HG03108 (cell line): ENCODE measurements around the gene C1orf50.
"Not testable (repeated sequence)": the region's sequence is repeated elsewhere in the genome, so short reads cannot be mapped to it uniquely, and the experiment has no call there.

Experiments used
- ATAC-seq: cut with Tn5 transposase; IDR thresholded peaks from one replicate; pipeline ENCODE4 v1.9.1; 2021; ENCODE audit warnings: moderate library complexity; ENCODE audit not compliant: unreplicated experiment

C1orf50 gene

DNA sequence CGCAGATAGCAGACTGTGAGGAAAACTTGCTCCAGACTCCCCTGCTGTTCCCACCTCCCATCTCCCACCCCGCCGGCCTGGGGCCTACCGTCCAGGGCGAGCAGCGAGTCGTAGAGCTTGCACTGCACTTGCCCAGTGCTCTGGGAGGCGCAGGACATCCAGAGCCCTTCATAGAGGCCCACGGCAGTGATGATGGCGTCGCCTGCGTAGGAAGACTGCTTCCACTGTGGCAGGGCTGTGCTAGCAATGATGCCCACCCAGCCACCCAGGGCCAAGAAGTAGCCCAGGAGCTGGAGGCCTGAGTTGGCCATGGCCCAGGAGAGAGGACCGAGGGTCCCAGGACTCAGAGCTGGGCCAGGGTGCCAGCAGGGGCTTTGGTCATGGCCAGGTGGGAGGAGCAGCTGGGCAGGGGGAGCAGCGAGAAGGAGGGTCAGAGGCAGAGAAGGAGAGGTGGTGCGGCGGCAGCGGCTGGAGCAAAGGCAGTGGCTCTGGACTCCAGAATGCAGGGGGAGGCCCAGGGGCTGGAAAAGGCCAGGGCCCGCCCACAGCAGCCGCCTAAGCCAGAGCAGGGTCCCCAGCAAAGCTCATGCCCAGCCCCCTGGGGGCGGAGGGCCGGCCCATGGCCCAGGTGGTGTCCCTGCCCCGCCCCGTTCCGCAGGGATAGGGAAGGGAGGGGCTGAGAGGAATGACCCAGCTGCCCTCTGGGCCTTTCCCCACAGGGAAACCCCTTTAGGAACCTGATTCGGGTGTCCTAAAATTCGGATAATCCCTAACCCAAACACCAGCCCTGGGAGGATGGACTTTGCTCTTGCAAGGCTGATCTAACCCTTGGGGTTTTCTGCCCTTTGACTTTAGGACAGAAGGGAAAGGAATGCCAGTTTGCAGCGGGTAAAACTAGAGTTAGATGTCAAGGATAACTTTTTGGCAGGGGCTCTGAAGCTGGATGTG, 27.0 kb upstream of the C1orf50 start, which contains the start of gene CLDN19:
Gene CLDN19 (minus strand): TSS at position 484 of the 948 bp plus-strand sequence. CDS start 173 bp downstream, at position 311.
- no peak for ATAC-seq

DNA sequence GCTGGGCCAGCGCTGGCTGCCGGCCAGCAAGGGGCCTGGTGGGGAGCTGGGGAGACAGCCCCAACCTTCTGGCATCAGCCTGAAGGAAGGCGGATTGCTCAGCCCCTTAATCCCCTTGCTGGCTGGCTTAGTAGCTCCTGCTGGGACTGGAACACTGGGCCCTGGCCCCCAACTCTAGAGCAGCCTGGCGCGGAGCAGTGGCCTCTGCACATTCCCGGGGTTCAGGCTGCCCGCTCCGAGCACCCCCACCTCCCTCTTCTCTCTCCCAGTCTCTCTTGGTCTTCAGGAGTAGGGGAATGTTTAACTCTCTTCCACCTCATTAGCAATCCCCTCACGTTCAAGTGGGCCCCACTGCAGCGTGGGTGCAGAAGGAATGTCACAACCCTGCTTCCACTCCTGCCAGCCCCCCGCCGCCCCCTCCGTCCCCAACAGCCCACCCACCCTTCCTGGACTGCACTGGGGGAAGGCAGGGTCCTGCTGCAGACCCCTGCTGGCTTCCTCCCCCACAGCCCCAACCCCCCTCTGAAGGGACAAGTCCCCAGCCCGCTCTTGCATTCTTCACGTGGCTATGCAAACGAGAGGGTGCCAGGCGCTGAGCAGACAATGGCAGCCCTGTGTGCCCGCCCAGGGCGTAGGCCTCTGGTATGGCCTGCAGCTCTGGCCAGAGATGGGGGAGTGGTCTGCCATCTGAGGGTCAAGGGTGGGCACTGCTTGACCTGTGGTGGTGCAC, 26.0 kb upstream of the C1orf50 start:
- no peak for ATAC-seq

DNA sequence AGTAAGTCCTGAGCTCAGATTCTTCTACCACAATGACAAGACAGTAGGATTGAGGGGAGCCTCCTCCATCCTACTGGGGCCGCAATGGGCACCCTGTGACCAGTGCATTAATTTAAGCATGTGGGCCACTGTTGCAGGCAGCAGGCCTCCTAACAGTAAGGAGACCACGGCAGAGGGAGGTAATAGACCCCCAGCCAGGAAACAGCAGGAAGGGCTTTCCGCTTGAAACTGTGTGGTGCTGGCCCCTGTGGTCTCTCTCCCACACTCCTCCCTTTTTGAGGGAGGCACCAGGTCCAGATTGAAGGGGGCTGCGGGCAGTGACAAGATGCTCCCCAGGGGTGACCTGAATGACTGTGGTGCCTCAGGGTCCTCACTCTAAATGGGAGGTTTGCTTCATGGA, 25.3 kb upstream of the C1orf50 start:
- ATAC-seq: no peak

DNA sequence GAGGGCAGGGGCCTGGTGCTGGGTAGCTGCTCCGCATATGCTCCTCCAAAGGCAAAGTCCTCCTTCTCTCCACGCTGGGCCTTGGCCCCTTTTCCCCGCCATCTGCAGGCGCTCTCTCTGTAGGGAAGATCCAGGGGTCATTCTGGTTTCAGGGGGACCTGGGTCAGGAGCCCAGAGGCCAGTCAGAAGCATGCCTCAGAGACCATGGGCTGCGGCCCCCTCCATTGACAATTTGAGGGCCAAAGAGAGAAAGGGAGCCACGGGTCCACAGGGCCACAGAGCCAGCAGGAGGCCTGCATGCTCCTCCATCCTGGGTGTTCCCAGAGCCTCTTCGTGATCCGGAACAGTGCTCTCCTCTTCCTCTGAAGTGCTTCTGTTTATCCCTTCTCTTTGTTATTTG, 24.9 kb upstream of the C1orf50 start:
- ATAC-seq: no peak

DNA sequence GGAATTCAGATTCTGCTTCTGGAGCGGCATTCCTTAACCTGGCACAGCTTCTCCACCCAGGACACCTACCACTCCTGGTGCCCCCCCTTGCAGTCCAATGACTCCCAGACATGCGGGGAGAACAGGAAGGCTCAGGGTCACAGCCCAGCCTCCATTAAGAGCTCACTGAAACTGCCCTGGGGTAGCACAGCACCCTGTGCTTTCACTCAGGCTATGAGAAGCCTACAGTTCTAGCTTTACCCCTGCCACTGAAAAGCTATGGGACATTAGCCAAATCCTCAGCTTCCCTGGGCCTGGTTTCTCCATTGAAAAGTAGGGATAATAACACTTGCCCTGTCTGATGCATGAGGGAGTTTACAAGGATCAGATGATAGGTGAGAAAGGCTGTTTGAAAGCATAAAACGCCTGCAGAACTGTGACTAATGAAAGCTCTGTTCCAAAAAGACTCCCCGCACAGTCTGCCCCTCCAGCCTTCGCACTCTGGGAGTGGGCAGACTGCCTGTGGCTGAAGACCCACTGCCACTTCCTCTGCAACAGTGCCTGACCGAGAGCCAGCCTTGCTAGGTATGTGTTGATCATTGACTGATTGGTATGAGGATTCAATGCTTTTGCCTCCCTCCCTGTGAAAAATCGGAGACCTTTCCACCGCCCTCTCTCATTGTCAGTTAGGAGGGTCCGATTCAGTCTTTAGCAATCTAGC, 24.3 kb upstream of the C1orf50 start:
- no peak for ATAC-seq

DNA sequence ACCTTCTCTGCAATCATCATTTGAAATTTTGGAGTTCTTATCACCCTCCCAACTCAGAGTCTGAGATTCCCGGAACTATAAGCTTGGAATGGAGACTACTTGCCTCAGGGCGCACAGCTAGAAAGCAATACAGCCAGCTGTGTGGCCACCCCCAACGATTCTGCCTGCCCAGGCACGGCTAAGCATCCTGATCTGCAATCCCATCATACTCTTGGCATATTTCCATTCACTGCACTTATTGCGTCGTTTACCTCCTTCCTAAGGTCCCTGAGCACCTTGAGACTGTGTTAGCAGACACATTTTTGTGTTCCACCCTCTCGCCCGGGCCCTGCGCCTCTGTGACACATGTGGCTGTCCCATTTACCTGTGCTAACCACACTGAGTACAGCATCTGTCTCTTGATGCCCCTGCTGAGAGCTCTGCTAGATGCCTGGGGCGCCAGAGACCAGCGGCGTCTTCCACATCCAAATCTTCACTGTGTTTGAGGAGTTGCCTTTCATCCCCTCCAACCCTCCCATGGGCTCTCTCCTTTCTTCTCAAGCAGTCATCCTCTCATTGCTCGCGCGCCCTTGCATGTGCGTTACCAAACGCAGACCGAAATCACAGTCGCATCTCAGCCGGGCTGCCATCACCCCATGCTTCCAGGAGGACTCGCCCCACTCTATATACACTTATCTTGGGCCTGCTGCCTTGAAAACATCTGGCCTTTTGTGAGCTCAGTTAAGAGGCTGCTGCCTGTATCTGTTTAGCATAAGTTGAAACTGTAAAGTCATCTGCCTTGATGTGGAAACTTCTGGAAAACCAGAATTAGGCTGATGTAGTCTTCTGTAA, 23.5 kb upstream of the C1orf50 start:
- no peak for ATAC-seq

DNA sequence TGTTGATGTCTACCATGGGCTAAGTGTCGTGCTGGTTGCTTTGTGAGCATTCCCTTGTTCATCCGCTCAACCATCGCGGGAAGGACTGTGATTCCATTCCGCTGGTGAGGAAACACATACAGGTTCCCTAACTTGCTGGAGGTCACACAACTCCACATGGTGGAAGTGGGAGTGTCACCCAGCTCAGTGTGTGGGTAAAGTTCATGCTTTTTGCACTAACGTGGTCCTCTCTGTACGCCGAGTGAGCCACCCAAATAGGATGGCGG, 23.0 kb upstream of the C1orf50 start:
- ATAC-seq: no peak

DNA sequence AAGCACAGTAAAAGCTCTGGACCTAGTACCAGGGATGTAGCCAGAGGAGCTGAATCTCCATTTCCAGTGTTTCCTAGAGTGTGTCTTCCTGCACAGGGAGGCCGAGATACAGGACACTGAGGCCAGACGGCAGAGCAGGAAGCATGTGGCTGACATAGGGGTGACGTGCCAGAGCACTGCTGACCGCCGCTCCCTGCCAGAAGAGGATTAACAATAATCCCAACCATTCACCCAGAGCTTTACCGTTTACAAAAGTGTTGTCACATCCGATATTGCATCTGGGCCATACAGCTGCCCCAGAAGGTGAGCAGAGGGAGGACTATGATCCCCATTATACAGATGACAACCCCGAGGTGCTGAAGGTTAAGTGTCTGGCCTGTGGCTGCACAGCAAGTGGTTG, 21.2 kb upstream of the C1orf50 start:
- no peak for ATAC-seq

DNA sequence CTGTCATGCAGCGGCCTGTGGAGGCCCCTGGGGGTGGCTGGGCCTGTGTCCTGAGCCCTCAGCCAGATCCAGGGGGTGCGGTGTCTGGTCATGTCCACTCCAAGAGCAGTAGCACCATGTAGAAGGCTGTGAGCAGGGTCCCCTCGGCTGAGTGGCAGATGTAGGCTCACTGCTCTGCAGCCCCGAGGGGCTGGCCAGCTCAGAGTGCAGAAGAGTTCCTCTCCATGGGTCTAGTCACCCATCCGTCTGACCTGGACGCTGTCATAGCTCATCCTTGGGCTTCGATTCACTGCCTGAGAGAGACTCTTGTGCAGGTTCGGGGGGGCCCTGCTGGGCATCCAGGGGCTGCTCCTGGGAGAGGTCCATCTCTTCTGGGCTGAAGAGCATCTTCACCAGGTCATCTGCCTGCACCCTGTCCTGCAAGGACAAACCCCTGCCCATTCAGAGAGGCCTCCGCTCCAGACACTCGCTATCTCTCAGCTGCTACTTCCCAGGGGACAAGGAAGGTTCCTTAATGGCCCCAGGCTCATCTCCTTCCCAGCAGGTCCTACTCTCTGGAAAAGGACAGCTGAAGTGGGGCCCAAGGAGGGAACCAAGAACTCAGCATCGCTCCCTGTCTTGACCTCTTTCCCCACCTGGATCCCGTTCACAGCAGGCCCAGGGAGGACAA, 20.5 kb upstream of the C1orf50 start:
- no peak for ATAC-seq

DNA sequence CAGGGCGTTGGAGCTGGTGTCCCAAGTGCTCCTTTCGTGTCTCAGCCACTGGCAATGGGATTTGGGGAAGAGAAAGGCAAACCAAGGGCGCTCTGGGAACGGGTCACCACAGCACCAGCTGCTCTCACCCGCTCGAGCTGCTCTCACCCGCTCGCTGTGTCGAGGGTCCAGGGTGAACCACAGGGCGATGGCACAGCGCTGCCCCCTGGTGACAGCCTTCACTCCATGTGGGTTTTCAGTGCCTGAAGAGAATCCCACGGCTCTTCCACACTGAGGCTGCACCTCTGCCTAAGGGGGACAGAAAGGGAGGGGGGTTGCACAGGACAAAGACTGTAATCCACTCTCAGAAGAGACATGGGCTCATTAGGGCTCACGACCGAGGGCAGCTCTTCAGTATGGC, 19.9 kb upstream of the C1orf50 start:
- no peak for ATAC-seq

DNA sequence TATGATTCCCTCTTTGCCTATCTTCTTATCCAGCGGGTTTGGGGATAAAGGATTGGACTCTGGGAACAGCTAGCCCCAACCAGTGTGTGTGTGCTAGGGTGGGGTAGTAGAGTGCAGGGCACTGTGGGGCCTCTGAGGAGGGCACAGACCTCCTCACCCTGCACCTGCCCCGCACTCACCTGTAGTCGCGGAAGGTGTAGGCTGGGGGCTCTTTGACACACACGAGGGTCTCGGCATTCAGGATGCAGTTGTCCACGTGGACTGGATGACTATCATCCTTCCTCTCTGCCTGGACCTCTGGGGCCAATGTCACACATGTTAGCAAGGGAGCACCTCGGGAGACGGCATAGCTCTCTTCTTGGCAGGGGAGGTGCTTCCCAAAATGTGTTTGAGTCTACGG, 19.0 kb upstream of the C1orf50 start:
- ATAC-seq: no peak

DNA sequence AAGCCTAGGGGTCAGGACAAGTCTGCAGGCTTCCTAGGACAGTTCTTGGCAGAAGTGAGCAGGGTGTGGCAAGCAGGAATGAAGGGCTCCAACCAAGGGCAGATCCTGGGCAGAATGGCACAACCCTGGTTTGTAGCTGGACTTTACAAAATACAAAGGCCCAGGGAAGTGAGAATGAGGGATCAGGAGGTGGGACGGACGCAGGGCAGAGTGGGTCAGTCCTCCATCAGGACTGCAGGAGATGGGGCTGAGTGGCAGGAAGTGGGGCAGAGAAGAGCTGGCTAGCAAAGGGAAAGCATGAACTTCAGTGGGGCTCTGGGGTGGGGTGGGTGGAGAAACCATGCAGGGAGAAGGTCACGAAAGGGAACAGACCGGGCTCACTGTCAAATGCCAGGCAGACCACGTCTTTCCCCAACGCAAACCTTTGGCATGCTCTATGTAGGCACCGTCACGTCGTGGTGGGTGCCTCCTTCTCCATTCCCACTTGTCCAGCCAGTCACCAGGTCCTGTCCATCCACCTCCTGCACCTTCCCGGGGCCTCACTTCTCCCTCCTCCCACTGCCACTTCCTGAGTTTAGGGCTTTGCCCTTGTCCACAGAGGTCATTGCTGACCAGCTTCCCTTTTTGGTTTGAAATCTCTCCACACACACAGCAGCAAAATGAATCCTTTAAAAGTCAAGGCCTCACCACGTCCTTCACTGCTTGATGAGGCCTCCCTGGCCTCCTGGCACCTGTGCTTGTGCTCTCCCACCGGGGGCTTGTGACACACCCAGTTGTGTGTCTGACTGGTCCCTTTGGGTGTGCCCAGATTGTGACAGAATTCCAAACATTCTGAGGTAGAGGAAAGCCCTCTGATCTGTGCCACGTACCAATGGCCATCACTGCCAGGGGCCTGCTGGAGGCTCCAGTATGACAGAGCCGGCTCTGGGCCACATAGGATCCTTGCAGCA, 18.3 kb upstream of the C1orf50 start:
- no peak for ATAC-seq

DNA sequence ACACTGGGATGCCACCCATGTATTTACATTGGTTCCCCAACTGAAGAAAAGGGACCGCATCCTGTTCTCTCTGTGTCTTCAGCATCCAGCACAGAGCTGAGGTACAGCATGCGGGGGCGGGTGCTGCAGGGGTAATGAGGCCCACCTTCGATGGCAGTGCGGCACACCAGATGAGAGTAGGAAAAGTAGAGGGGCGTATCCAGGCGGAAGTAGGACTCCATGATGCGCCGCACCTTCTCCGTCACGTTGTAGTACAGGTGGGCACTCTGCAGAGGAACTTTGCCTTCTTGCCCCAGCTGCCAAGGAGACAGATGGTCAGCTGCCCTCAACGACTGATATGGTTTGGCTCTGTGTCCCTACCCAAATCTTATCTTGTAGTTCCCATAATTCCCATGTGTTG, 17.0 kb upstream of the C1orf50 start:
- no peak for ATAC-seq

DNA sequence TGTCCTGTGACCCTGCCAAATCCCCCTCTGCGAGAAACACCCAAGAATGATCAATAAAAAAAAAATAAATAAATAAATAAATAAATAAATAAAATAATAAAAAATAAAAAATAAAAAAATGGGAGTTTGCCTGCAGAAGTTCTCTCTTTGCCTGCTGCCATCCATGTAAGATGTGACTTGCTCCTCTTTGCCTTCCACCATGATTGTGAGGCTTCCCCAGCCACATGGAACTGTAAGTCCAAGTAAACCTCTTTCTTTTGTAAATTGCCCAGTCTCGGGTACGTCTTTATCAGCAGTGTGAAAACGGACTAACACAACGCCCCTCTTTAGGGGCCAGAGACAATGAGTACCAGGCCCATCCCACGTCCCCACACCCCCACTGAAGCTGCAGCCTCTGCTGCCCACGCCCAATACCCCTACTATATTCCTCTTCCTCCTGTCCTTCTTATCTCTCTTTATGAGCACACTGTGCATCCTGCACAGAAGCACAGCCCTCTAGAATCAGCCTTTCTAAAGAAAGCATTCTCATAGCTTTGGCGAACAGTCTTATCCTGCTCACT, 15.5 kb upstream of the C1orf50 start:
- not testable (repeated sequence) for ATAC-seq

DNA sequence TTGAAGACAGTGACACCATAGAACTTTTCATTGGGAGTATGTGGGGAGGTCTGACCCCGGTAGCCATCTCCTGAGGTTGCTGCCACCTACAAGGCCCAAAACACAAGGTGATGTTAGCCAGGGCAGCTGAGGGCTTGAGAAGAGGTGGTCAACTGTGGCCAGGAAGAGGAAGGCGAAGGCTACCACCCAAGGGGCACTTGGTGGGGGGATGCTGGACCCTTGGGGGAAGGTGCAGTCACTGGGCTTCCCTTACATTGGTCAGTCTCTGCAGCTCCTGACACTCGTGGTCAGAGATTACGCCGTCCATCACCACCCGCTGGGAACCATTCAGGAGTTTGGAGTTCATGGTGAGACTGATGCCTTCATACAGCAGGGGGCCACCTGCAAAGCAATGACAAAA, 14.8 kb upstream of the C1orf50 start:
- ATAC-seq: no peak

DNA sequence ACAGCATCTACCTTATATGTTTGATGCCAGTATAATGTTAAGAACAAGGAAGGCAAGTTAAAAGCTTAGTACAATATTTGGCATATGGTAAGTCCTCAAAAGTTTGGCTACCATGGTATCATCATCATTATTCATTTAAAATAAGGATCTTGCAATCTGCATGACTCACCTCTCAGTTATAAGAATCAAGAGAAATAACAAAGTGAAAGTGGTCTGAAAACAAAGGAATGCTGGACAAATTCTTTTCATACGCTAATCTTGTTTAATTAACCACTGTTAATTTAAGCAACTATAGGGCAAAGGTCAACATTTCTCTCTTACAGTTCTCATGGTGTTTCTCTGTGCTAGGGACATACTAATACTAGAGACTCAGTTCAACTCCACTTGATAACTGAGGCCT, 14.0 kb upstream of the C1orf50 start:
- ATAC-seq: no peak

DNA sequence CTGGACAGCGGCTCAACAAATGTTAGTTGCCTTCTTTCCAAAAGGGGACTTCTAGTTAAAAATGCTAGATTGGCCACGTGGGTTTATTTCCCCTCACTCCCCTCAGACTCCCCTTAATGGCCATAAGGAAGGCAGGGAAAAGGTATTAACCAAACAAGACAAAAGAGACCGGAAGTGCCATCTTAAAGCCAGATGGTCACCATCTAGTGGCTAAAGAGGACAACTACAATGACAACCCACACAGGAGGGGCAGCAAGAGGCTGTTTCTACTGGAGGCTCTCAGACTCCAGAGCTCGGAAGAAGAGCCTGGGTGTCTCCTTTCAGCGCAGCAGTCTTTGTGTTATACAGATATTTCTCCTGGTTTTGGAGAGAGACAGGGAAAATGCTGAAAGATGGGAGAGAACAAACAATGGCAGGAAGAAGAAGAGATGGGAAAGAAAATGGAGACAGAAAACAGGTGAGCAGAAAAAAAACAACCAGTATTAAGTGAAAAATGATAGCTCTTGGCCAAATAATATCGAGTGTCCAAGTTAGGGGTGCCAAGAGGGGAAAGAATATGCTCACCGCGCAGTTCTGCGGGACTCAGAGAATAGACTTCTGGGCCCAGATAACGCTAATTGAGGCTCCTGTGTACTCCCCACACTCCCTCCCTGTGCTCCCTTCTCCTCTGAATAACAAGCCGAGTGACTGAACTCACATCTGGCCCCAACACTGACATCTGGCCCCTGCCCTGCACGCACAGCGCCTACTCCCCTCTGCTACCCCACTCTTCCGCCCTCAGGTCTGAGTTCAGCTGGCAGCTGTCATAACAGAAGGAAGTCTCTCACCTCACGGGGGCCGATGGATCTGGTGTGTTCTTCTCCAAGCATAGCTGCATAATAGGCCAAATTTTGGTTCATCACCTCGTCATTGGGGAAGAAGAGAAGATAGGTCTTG, 9.8 kb upstream of the C1orf50 start:
- ATAC-seq: no peak

DNA sequence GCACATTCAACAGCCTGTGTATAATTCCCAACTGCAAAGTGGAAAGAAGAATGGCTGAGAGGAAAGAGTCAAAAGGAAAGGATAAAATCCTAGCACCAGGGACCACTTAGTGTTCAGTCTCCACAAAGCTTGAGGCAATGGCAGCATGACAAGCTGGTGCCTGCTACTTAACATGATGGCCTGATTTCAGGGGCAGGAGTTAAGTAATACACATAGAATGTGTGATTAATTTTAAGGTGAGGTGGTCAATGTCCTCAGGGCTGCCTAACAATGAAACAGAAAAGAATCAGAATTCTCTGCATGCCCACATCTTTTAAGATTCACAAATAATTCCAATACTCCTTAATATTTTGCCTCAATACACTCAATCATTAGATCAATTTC, 9.2 kb upstream of the C1orf50 start:
- ATAC-seq: no peak
